ENCODE results near the gene ZNF496. TPM values are rescaled to one million over a fixed set of nuclear protein-coding genes. Genes with fewer than 3 reads are reported as not detected.

ZNF496 gene
- total RNA-seq, 1 experiment from 2014 or later: 37.6 TPM

- Histone ChIP-seq H3K9me3 (ENCODE audit: insufficient read depth, low read depth) (no peaks in the 10 kb centered on the region), H3K4me1 (replicated peaks; ENCODE audit: insufficient read depth) (no peaks in the 10 kb centered on the region), H3K27ac (no peak overlapping the region), H3K27me3 (ENCODE audit: insufficient read depth, low read depth) (no peaks in the 10 kb centered on the region), H4K20me1 (ENCODE audit: insufficient read depth) (no peaks in the 10 kb centered on the region), H3F3A (ENCODE audit: insufficient read depth, low read depth) (no peaks in the 10 kb centered on the region), H3K79me2 (ENCODE audit: low read depth) (no peaks in the 10 kb centered on the region), H3K4me2 (no peak overlapping the region), H3K4me3 (no peak overlapping the region), H3K36me3 (ENCODE audit: low read depth) (no peaks in the 10 kb centered on the region), H3K9me2 (ENCODE audit: insufficient read depth) (no peaks in the 10 kb centered on the region), H2AFZ (no peak overlapping the region)
- DNase-seq: no peak
- CTCF ChIA-PET: no interaction called here
- TF ChIP-seq CTCF (conservative IDR thresholded peaks at IDR 0.05) (no peak), EZH2 (IDR thresholded peaks at IDR 0.05; ENCODE audit: low read depth) (no peak)
- POLR2A ChIA-PET (ENCODE audit: unreplicated experiment): no interaction called here
- intact Hi-C loops (cut with micrococcal nuclease; ENCODE audit: unreplicated experiment): no loop called here
- no TSS peak for BruUV-seq (replicated peaks)
Measured at GRCh38 chr1:247317702-247318101, 14.0 kb downstream of the ZNF496 start.

- Histone ChIP-seq H3K9me3 (ENCODE audit: insufficient read depth, low read depth) (no peaks in the 10 kb centered on the region), H2AFZ (no peak overlapping the region), H3K4me3 (no peak overlapping the region), H4K20me1 (ENCODE audit: insufficient read depth) (no peaks in the 10 kb centered on the region), H3F3A (ENCODE audit: insufficient read depth, low read depth) (no peaks in the 10 kb centered on the region), H3K27ac (no peak overlapping the region), H3K9me2 (ENCODE audit: insufficient read depth) (no peaks in the 10 kb centered on the region), H3K79me2 (ENCODE audit: low read depth) (no peaks in the 10 kb centered on the region), H3K27me3 (ENCODE audit: insufficient read depth, low read depth) (no peaks in the 10 kb centered on the region), H3K4me2 (no peak overlapping the region), H3K4me1 (replicated peaks; ENCODE audit: insufficient read depth) (no peaks in the 10 kb centered on the region), H3K36me3 (ENCODE audit: low read depth) (no peaks in the 10 kb centered on the region)
- DNase-seq: no peak
- intact Hi-C loops (cut with micrococcal nuclease; ENCODE audit: unreplicated experiment): no loop called here
- ChIA-PET CTCF (no interaction called here), POLR2A (ENCODE audit: unreplicated experiment) (no interaction called here)
- BruUV-seq (replicated peaks): no TSS peak
- TF ChIP-seq EZH2 (IDR thresholded peaks at IDR 0.05; ENCODE audit: low read depth) (no peak), CTCF (conservative IDR thresholded peaks at IDR 0.05) (no peak)
Measured at GRCh38 chr1:247316590-247317197, 15.0 kb downstream of the ZNF496 start.

GRCh38 chr1:247304031-247304430, 27.6 kb downstream of the ZNF496 start:
- Histone ChIP-seq H3K79me2 (ENCODE audit: low read depth) (no peaks in the 10 kb centered on the region), H3F3A (ENCODE audit: insufficient read depth, low read depth) (no peaks in the 10 kb centered on the region), H3K27me3 (ENCODE audit: insufficient read depth, low read depth) (no peaks in the 10 kb centered on the region), H3K9me2 (ENCODE audit: insufficient read depth) (no peaks in the 10 kb centered on the region), H3K9me3 (ENCODE audit: insufficient read depth, low read depth) (no peaks in the 10 kb centered on the region), H3K4me2 (no peak overlapping the region), H3K27ac (no peak overlapping the region), H3K4me1 (replicated peaks; ENCODE audit: insufficient read depth) (no peaks in the 10 kb centered on the region), H2AFZ (no peak overlapping the region), H4K20me1 (ENCODE audit: insufficient read depth) (no peaks in the 10 kb centered on the region), H3K4me3 (no peak overlapping the region), H3K36me3 (ENCODE audit: low read depth) (no peaks in the 10 kb centered on the region)
- intact Hi-C loops (cut with micrococcal nuclease; ENCODE audit: unreplicated experiment): no loop called here
- BruUV-seq (replicated peaks): no TSS peak
- no peak for DNase-seq
- CTCF ChIA-PET: no interaction called here
- TF ChIP-seq EZH2 (IDR thresholded peaks at IDR 0.05; ENCODE audit: low read depth): no peak
- no peak for TF ChIP-seq CTCF (conservative IDR thresholded peaks at IDR 0.05)
- POLR2A ChIA-PET (ENCODE audit: unreplicated experiment): no interaction called here
